ENCODE data around the gene CGB3.
"Not testable (repeated sequence)": the region's sequence is repeated elsewhere in the genome, so short reads cannot be mapped to it uniquely, and the experiment has no call there.

The CGB3 gene
- long read RNA-seq, donor 1: 0 reads
- long read RNA-seq, donor 2: 0 reads
- long read RNA-seq, donor 3: 0 reads
- long read RNA-seq, donor 4: 0 reads
- long read RNA-seq, donor 5: 0 reads
- long read RNA-seq, donor 6: 0 reads
- long read RNA-seq, donor 7: 0 reads
- long read RNA-seq, donor 8: 0 reads

GRCh38 chr19:49024233-49024632 lies at the start of gene CGB3:
Gene CGB3 (minus strand): TSS chr19:49024333. CDS start chr19:49023971, 362 bp downstream.
- DNase-seq: not testable (repeated sequence)

GRCh38 chr19:49071860-49072547 lies 47.9 kb upstream of the CGB3 start:
- DNase-seq: peak; percentile 70

GRCh38 chr19:49070416-49070815 lies 46.3 kb upstream of the CGB3 start:
- no peak for DNase-seq

- DNase-seq: no peak
These were observed 44.9 kb upstream of the CGB3 start for GRCh38 chr19:49069026-49069425.

- DNase-seq: no peak
These were observed 43.4 kb upstream of the CGB3 start for GRCh38 chr19:49067554-49067953.

GRCh38 chr19:49065905-49066512 lies 41.9 kb upstream of the CGB3 start:
- DNase-seq: no peak

- DNase-seq: no peak
These were observed 40.9 kb upstream of the CGB3 start, which contains the start of gene NTF4 for GRCh38 chr19:49064768-49065611. Gene NTF4 (minus strand): TSS chr19:49064818. CDS start chr19:49061997, 2,821 bp downstream.

GRCh38 chr19:49064029-49064629 lies 40.0 kb upstream of the CGB3 start:
- DNase-seq: no peak

- DNase-seq: no peak
These were observed 37.3 kb upstream of the CGB3 start for GRCh38 chr19:49061445-49061844.

GRCh38 chr19:49061000-49061399 lies 36.9 kb upstream of the CGB3 start:
- no peak for DNase-seq

- DNase-seq: no peak
These were observed 34.9 kb upstream of the CGB3 start for GRCh38 chr19:49059053-49059452.

GRCh38 chr19:49058562-49058961 lies 34.4 kb upstream of the CGB3 start:
- DNase-seq: no peak

- peak; percentile 80 for DNase-seq
These were observed 33.6 kb upstream of the CGB3 start, which contains the start of gene CGB7 for GRCh38 chr19:49057636-49058234. Gene CGB7 (minus strand): TSS chr19:49057749. CDS start chr19:49055375, 2,374 bp downstream.

- DNase-seq: not testable (repeated sequence)
These were observed 32.9 kb upstream of the CGB3 start for GRCh38 chr19:49056902-49057596.

GRCh38 chr19:49056101-49056901 lies 32.2 kb upstream of the CGB3 start:
- peak; percentile 78 for DNase-seq

GRCh38 chr19:49050376-49051033 lies 26.4 kb upstream of the CGB3 start:
- not testable (repeated sequence) for DNase-seq

GRCh38 chr19:49049834-49050233 lies 25.7 kb upstream of the CGB3 start:
- not testable (repeated sequence) for DNase-seq

- DNase-seq: not testable (repeated sequence)
These were observed 24.9 kb upstream of the CGB3 start, which contains the start of gene CGB8 for GRCh38 chr19:49049011-49049410. Gene CGB8 (minus strand): TSS chr19:49049111. CDS start chr19:49048739, 372 bp downstream.

GRCh38 chr19:49043548-49043947 lies 19.4 kb upstream of the CGB3 start, which contains the start of gene CGB5:
Gene CGB5 (plus strand): TSS chr19:49043848. CDS start chr19:49044210, 362 bp downstream.
- DNase-seq: not testable (repeated sequence)

All from right kidney (tissue), 9 donors.